Measurements from ENCODE around the gene RBM17. TPM values are rescaled to one million over a fixed set of nuclear protein-coding genes. Genes with fewer than 3 reads are reported as not detected.

Gene RBM17
- total RNA-seq, 1 donor from 2014 or later: 176 TPM

DNA sequence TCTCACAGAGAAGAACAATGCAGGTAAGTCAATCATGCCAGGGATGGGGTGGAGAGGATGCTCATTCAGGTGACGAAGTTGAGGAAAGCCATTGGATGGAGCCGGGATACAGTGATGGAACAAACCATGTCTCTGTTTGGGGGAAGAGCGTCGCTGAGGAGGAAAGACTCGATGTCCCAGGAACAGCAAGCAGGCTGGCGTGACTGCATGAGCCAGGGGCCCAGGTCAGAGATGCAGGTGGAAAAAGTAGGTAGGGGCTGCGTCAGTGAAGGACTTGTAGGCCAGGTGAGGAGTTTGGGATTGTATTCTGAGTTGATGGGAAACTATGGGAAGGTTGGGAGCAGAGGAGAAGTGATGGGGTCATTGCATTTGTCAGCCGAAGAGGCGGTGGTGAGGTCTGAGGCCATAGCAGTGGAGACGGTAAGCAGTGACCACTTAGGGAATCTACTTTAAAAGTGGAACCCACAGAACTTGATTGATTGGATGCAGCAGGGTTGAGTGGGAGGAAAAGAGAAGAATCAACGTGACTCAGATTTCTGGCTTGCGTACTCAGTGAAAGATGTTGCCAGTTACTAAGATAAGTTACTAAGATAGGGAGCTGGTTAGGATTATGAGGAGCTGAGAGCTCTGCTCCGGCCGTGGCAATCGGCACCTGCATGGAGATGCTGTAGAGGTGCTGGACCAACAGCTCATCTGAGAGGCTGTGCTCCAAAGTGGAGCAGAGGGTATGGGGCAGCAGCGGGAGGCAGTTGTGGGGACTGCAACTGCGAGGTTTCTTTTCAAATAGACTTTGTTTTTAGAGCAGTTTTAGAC, 14.1 kb upstream of the RBM17 start:
- intact Hi-C loops (cut with micrococcal nuclease): no loop called here

DNA sequence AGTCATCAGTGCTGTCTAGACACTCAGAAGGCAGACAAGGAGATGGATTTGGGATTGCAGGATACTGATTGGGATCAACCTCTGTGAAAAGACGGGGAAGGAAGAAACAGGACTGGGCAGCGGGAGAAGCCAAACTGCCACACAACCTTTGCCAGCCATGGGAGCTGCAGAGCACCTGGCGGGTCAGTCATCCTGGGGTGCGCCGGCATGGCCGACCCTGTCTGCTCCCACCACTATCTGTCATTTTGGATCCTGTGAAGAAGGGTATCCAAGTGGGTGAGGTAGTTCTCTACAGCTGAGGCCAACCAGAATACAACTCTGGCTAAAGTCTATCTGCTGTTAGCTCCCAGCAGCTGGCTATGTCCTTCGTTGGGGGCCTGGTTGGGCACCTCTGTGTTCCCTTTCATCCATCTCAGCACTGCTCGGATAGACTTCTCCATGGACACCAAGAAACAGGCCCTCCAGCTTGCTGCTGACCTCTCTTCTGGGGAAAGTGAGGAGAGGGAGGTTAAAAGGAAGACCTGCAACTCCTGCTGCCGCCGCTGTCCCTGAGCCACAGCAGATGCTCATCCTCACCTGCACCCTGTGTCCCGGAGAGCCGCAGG, 11.7 kb upstream of the RBM17 start:
- intact Hi-C loops (cut with micrococcal nuclease): no loop called here

DNA sequence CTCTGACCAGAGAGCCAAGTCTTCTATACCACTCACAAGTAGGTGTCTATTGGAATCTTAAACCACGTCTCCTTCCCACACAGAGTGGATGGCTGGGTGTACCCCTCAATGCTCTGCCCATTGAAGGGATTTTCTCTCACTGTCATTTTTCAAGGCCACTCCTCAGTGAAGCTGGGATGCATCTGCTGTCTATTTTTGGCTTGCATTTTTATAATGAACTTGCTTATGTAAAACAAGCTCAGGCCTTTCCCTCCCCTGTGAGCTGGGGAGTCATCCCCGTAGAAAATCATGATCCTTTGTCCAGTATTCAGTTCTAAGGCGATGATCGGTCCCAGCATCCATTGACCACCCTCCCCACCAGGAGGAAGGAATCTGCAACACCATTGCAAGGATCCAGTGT, 9.8 kb upstream of the RBM17 start:
- intact Hi-C loops (cut with micrococcal nuclease): no loop called here

DNA sequence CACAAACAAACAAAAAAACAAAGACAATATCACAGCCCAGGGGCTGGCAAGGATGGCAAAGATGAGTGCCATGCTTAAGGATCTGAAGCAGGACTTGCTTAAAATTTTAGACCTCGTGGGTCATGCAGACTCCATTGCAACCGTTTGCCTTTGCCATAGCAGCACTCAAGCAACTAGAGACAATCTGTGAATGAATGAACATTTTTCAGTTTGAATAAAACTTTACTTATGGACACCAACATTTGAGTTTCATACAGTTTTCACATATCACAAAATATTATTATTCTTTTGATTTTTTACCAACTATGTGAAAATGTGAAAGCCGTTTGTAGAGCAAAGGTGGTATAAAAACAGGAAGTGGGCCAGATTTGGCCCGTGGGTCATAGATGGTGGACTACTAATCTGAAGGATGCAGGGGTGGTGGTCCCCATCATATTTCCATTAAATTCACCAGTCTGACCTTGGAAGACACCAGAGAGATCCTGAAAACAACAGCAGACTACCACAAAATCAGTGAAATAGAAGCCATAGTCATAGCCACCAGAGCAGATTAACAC, 8.3 kb upstream of the RBM17 start:
- intact Hi-C loops (cut with micrococcal nuclease): loop anchor here (10.0 kb wide), 1 partner anchor 636 kb away; no protein-coding TSS in a partner anchor

DNA sequence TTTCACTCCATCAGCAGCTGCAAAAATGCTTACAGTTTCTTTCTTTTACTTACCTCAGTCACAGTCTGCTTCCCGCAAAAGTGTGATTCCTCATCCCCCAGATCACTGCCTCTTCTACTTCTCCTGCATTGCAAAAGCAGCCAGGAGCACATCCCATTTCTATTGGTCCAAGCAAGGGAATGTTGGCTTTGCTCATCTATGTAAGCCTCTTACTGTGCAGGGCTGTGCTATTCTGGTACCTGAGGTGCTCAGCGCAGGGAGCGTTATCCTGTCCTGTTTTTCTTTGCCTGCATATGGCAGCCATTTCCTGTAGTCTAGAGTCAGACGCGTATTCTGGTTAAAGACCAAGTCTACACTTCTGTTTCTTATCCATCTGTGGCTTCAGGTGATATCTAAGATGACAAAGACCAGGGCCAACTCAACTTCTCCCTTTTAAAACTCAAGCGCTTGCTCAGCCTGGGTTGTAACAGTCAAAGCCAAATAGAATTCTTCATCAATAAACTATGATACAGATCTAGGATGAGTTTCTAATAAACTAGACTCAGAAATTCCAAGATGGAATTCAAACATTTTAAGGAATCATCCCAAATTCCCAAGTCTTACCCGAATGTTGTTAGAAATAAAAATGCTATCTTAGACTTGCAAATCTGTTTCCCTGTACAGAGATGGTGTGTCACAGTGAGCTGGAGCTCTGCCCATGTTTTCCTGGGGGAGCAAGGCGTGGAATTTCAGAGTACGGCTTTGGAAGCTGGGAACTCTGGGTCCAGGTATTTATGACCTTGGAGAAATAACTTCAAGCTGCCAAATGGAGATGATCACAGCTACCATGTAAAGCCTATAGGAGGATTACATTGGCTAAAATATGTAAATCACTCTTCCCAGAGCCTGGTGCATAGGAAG, 6.1 kb upstream of the RBM17 start:
- intact Hi-C loops (cut with micrococcal nuclease): loop anchor here (1.0 to 10.0 kb wide), 4 partner anchors 10 to 638 kb away; partner anchors contain the start of gene IL2RA

DNA sequence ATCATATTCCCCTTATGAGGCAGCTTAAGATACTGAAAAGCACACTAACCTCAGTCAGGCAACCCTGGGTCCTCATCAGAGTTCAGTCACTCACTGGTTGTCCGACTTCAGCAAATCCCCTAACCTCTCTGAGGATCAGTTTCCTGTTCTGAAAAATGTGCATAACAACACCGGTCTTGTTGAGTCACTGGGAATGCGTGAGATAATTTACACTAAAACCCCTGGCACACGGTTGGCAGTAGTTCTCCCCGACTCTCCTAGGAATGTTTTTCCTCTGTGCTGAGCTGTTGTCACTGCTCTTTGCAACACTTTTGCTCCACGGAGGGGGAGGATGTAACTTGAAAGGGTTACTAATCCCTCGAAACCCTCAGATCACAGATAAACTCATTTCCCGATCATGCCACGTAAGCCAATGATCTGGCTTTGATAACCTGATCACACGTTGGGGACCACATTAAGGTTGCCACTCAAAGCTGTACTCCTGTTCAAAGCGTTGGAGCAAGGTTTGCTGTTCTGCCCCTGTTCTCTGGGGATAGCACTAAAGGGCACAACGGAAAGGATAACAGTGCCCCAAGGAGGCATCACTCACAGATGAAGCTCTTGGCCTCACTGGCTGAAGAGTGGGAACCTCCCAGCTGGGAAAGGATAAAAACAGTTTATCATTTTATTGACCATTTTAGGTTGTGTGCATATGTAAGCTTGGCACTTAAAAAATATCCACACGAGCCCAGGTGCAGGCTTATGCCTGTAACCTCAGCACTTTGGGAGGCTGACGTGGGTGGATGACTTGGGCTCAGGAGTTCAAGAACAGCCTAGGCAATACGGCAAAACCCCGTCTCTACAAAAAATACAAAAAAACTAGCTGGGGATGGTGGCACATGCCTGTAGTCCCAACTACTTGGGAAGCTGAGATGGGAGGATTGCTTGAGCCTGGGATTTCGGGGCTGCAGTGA, 5.0 kb upstream of the RBM17 start:
- intact Hi-C loops (cut with micrococcal nuclease): loop anchor here (1.0 to 10.0 kb wide), 4 partner anchors 11 to 639 kb away; partner anchors contain the start of gene IL2RA

DNA sequence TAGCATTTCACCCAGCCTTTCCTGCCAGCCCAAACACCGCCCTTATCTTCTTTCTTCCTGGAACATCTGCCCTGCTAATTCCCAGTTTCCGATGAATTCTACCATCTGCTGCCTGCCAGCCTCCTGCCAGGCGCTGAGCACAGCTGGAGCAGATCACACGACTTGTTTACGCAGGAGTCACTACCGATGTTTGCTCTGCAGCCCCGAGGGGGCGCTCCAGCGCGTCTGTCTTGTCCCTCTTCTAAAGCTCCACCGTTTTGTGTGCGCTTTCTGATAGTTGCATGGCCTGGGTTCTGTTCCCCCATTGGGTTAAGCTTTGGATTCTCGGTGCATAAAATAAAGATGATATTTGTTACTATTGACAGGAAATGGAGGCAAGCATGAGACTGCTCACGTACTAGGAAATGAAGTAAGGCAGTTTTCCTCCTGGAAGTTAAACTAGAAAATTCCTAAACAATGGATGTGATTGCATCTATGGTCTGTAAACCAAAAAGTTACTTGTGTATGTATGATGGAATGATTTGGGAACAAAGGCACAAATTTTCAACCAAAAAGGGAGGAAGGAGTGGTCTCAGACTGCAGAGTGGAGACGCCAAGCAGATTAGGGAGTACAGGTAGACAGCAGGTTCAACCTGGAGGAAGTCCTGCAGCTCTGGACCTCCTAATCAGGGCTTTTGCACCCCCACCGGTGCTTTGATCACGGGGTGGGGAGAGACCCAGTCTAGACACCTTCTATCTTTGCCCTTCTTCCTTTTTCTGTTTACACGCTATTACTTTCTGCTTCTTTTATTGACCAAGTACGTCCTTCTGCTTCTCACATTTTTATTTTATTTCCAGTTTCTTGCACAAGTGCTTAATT, 2.2 kb upstream of the RBM17 start:
- intact Hi-C loops (cut with micrococcal nuclease): loop anchor here (5.0 to 10.0 kb wide), 2 partner anchors 316 to 642 kb away; no protein-coding TSS in a partner anchor

DNA sequence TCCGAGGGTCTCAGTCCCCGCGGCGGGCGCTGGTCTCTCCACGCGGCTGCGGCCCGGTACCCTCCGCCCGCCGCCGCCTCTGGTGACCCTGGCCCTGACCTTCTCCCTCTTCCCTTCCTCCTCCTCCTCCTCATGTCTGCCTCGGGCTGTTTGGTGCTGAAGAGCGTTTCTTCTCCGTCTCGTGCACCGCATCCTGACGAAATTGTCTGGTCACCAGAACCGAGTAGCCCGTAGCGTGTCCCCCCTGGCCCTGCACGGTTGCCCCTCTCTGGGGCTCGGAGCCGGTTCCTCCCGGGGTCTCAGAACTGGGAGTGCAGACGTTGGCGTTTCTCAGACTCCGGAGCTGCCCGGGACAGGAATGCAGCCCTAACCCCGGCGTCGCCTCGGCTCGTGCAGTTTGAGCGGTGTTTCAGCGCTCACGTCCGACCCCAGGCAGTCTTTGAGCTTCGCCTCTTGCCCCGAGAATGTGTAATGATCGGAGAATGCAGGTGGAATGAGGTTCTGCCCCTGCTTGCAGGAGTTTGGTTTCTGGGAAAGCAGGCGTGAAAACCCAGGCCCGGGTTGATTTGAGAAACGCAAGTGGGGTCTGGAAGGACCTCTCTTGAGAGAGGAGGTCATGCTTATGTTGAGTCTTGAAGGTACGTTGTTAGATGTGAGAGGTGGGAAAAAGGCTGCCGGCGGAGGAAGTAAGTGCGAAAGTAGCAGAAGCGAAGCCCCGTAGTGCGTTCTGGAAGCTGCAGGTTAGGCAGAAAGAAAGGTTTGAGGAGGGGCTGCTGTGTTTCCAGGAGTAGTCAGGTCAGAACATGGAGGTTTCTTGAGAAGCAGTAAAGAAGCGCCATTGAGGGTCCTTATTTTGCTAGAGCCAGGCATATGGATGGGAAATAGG, 743 bp downstream of the RBM17 start:
- intact Hi-C loops (cut with micrococcal nuclease): loop anchor here (2.0 to 10.0 kb wide), 6 partner anchors 55 to 645 kb away; partner anchors contain the start of genes GDI2 and TASOR2

DNA sequence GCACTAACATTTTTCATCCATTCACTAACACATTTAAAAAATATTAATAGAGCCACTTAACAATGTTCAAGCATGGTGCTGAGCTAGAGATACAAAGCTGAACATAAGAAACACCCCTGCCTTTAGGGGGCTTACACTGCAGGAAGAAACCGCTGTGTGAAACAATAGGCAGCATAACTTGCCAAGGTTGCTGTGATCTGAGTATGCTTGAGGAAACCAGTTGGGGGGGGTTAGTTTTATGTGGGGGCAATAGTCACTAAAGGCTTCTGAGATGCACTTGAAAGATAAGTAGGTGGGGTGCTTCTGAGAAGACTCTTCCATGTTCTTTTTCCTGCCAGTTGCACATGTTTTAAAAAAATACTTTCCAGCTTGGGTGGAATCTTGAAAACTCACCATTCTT, 2.8 kb downstream of the RBM17 start:
- intact Hi-C loops (cut with micrococcal nuclease): no loop called here

DNA sequence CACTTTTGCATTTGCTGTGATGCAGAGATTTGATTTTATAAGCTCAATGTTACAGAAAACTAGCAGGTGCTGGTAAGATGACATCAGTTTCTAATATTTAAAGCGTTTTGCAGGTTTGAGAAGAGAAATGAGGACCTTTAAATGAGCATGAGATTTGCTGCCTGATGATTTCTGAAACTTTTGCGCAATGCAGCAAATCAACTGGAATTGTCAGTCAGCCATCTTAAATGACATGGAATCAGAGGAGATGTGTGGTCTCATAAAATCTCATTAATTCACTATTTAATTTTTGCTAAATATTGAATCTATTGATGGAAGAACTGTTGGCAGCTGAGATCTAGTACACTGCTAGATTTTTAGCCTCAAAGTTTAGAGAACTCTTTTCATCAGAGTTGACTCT, 3.9 kb downstream of the RBM17 start:
- intact Hi-C loops (cut with micrococcal nuclease): no loop called here

DNA sequence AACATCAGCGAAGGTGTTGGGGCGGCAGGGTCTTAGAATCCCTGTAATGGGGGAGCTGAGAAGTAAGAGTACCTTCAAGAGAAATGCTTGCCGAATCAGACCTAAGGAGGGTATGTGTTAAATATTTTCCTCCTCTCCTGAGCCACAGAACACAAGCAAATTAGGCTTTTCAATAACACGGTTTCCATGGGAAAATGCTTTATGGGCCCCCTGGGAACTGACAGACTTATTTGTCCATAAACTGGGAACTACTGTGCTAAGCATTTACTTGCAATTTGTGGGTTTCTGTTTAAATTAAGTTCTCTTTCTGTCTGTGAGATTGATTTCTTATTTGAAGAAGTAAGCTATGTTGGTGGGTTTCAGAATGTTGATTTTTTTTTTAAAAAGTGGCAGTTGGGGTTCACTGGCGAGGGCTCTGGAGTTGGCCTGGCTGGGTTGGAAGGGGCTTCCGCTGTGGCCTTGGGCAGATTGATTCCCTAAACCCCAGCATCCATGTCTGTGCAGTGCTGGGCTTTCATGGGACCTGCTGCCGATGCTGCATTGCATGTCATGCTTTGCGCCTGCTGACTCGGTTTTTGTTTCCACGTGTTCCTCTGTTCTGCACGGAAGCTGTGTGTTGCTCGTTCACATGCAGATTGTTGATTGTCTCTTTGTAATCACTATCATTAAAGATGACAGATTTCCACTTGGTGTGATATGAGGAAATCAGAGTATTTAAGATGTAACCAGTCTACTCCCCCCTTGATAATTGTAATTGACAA, 7.2 kb downstream of the RBM17 start:
- intact Hi-C loops (cut with micrococcal nuclease): no loop called here

DNA sequence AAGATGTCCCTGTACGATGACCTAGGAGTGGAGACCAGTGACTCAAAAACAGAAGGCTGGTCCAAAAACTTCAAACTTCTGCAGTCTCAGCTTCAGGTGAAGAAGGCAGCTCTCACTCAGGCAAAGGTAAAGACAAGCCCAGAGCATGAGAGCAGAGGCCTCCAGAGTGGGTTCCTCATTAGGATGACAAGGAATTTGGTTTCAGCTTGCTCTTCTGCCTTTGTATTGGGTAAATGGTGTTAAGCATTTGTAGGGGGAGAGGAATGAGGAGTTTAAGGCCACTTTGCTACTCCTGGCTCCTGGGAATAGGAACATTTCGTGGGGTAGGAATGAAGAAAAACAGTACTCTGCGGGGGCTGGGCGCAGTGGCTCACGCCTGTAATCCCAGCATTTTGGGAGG, 8.2 kb downstream of the RBM17 start:
- intact Hi-C loops (cut with micrococcal nuclease): no loop called here

DNA sequence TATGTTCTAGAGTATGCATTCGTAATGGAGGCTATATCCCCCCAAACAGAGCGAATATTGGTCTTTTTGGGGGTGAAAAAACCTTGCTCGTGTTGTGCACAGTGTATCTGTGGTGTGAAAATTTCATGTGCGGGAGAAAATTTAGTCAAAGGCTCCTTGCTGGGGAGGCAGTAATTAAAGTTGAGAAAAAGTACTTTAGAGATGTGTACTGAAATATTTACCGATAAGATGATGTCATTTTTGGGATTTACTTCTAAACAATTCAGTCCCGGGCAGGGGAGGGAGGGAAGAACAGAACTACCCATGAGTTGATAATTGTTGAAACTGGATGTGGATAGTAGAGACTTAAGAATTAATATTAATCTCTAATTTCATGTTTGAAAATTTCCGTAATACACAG, 9.3 kb downstream of the RBM17 start:
- intact Hi-C loops (cut with micrococcal nuclease): no loop called here

DNA sequence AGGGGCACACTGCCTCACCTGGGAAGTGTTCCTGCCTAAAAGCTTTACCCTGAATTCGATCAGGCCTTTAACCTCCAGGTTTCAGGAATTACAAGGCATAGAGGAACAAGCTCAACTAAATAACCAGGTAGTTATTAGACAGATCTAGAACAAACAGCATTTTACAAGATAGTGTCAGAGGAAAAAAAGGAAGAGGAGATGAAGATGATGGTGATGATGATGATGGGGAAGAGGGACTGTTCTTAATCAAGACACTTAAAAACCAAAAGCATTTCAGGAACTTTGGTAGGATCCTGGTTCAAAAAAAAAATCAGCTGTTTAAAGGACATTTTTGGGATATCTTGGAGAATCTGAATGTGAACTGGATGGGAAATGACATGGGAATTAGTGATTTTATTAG, 11.5 kb downstream of the RBM17 start:
- intact Hi-C loops (cut with micrococcal nuclease): no loop called here

DNA sequence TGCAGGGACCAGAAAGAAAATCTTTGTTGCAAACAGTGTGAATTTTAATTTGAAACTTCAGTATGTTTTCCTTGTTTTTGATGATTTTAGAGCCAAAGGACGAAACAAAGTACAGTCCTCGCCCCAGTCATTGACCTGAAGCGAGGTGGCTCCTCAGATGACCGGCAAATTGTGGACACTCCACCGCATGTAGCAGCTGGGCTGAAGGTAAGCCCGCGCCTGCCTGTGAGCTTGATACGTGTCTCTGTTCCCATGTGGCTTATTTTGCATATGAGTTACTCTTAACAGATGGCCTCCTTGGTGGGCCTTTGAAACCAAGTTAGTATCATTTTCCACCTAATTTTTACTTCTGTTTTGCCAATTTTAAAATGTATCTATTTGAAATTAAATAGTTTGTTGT, 12.3 kb downstream of the RBM17 start:
- intact Hi-C loops (cut with micrococcal nuclease): no loop called here

DNA sequence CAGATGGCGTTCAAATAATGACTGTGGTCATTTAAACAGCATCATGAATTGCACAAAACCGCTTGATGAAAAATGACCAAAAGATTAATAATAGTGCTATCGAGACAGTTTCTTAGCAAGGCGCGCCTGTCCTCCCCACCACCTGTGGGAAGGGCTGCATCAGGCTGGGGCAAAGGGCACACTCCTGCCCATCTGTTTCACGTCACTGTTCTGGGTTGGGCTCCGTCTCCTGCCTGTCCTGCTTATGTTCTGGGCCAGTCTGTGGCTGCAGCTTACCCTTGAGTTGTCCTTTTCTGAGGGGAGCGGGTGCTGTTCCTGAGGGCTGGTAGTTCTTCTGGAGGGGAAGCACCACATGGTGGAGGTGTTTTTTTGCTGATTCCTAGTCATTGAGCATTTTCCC, 13.3 kb downstream of the RBM17 start:
- intact Hi-C loops (cut with micrococcal nuclease): no loop called here

DNA sequence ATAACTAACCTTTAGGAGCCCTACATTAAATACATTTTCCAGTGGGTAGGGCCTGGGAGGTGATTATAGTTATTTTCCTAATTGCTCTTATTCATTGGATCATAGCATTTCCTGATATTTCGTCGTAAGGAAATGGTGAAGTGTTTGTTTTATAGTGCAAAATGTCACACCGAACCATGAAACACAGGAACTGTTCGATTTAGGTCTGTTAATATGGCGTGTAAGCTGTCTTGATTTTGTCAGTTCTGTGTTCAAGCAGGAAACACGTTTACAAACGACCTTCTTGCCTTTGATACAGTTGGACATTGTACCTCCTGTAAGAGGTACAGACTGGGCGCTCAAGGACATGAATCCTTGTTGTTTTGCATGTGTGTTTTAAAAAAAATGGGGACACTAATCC, 14.8 kb downstream of the RBM17 start:
- intact Hi-C loops (cut with micrococcal nuclease): no loop called here
